Measurements from ENCODE around the gene SYNGR3. TPM values are rescaled to one million over a fixed set of nuclear protein-coding genes. Genes with fewer than 3 reads are reported as not detected.

SYNGR3 gene
- total RNA-seq, 1 donor from 2014 or later, result 0.24 TPM

DNA sequence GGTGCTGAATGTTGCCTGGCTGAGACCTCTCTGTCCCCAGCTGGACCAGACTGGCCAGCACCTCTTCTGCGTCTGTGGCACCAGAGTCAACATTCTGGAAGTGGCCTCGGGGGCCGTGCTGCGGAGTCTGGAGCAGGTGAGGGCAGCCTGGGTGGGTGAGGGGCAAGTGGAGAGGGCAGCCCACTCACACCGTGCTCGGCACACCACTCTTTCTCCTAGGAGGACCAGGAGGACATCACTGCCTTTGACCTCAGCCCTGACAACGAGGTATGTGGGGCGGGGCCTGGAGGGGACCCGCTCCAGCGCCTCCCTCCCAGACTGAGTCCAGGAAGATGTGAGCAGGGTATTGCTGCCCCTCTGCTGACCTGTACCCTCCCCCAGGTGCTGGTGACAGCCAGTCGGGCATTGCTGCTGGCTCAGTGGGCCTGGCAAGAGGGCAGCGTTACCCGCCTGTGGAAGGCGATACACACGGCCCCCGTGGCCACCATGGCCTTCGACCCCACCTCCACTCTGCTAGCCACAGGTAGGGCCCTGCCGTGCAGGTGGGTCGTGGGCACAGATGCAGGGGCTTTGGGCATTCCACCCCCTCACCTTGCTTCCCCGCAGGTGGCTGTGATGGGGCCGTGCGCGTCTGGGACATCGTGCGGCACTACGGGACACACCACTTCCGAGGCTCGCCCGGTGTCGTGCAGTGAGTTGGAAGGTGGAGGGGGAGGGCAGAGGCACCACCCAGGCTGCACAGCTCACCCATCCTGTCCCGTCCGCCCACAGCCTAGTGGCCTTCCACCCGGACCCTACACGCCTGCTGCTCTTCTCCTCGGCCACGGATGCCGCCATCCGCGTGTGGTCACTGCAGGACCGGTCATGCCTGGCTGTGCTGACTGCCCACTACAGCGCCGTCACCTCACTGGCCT lies 15.4 kb upstream of the SYNGR3 start:
- ATAC-seq, result no peak
- peaks cover 31% of the 10 kb centered on the region for H3K4me1 ChIP-seq

DNA sequence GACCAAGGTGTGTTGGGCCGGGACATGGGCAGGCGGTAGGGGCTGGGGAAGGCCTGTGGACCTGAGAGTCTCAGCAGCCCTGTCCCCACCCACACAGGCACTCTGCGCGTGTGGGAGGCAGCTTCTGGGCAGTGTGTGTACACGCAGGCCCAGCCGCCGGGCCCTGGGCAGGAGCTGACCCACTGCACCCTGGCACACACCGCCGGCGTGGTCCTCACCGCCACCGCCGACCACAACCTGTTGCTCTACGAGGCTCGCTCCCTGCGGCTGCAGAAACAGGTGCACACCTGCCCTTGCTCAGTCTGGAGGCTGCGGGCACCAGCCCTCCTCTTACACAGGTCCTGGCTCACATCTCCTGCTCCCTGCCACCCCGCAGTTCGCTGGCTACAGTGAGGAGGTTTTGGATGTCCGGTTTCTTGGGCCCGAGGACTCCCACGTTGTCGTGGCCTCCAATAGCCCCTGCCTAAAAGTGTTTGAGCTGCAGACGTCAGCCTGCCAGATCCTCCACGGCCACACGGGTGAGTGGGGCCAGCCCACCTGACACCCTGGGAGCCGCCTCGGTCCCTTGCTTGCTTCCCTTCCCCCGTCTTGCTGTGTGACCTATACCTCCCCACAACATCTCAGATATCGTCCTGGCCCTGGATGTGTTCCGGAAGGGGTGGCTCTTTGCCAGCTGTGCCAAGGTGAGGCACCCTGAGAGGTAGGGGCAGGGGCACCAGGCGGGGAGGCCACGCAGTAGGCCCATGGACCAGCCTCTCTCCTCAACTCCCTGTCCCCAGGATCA lies 14.1 kb upstream of the SYNGR3 start:
- H3K27ac ChIP-seq, result no peak overlapping the region
- no peak overlapping the region for H3K4me3 ChIP-seq
- ATAC-seq (no peak), DNase-seq (peak; percentile 46)
- peaks cover 22% of the 10 kb centered on the region for H3K27me3 ChIP-seq (ENCODE audit: low read depth)
- peaks cover 37% of the 10 kb centered on the region for H3K4me1 ChIP-seq
- peaks cover 45% of the 10 kb centered on the region for H3K36me3 ChIP-seq
- intact Hi-C loops (cut with DNase I), result no loop called here
- TF ChIP-seq, protein P1, sequence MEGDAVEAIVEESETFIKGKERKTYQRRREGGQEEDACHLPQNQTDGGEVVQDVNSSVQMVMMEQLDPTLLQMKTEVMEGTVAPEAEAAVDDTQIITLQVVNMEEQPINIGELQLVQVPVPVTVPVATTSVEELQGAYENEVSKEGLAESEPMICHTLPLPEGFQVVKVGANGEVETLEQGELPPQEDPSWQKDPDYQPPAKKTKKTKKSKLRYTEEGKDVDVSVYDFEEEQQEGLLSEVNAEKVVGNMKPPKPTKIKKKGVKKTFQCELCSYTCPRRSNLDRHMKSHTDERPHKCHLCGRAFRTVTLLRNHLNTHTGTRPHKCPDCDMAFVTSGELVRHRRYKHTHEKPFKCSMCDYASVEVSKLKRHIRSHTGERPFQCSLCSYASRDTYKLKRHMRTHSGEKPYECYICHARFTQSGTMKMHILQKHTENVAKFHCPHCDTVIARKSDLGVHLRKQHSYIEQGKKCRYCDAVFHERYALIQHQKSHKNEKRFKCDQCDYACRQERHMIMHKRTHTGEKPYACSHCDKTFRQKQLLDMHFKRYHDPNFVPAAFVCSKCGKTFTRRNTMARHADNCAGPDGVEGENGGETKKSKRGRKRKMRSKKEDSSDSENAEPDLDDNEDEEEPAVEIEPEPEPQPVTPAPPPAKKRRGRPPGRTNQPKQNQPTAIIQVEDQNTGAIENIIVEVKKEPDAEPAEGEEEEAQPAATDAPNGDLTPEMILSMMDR (IDR thresholded peaks at IDR 0.05), result no peak
- H3K9me3 ChIP-seq, result no peaks in the 10 kb centered on the region

More for the DNA sequence above, 15.4 kb upstream of the SYNGR3 start:
- TF ChIP-seq, protein P1 (IDR thresholded peaks at IDR 0.05), result no peak
- Histone ChIP-seq H3K27me3 (ENCODE audit: low read depth) (peaks cover 9% of the 10 kb centered on the region), H3K27ac (no peak overlapping the region), H3K36me3 (peaks cover 45% of the 10 kb centered on the region), H3K9me3 (no peaks in the 10 kb centered on the region), H3K4me3 (no peak overlapping the region)
- intact Hi-C loops (cut with DNase I), result no loop called here
- no peak for DNase-seq

- Histone ChIP-seq H3K27me3 (ENCODE audit: low read depth) (peaks cover 27% of the 10 kb centered on the region), H3K4me3 (no peak overlapping the region), H3K4me1 (peaks cover 32% of the 10 kb centered on the region), H3K27ac (no peak overlapping the region), H3K9me3 (no peaks in the 10 kb centered on the region), H3K36me3 (peaks cover 45% of the 10 kb centered on the region)
- TF ChIP-seq, protein P1 (IDR thresholded peaks at IDR 0.05), result no peak
- no peak for DNase-seq
- ATAC-seq, result no peak
- intact Hi-C loops (cut with DNase I), result no loop called here
Observed at GRCh38 chr16:1976216-1976520, 13.6 kb upstream of the SYNGR3 start.

DNA sequence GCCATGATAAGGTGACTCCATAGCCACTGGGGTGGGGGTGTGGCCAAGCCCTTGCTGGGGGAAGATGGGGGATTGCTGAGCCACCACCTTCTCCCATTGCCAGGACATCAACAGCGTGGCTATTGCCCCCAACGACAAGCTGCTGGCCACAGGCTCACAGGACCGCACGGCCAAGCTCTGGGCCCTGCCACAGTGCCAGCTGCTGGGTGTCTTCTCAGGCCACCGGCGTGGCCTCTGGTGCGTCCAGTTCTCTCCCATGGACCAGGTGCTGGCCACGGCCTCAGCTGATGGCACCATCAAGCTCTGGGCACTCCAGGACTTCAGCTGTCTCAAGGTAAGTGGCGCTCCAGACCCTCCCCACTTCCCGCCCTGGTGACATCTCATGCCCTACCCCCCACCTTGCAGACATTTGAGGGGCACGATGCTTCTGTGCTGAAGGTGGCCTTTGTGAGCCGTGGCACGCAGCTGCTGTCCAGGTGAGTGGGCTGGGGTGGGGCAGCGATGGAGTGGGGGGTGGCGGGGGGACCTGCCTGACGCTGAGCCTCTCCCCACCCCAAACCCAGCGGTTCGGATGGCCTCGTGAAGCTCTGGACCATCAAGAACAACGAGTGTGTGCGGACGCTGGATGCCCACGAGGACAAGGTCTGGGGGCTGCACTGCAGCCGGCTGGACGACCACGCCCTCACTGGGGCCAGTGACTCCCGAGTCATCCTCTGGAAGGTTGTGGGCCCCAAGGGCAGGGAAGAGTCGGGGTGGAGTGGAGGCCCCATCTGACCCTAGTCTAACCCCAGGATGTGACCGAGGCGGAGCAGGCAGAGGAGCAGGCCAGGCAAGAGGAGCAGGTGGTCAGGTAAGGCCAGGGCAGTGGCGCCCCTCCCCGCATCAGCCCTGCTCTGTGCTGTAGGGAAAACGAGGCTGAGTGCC lies 12.6 kb upstream of the SYNGR3 start:
- H3K4me3 ChIP-seq, result no peak overlapping the region
- TF ChIP-seq, protein P1 (IDR thresholded peaks at IDR 0.05), result no peak
- ATAC-seq, result no peak
- intact Hi-C loops (cut with DNase I), result no loop called here
- peak; percentile 41 for DNase-seq
- peaks cover 28% of the 10 kb centered on the region for H3K4me1 ChIP-seq
- H3K27ac ChIP-seq, result no peak overlapping the region
- H3K27me3 ChIP-seq (ENCODE audit: low read depth), result peaks cover 33% of the 10 kb centered on the region
- no peaks in the 10 kb centered on the region for H3K9me3 ChIP-seq
- H3K36me3 ChIP-seq, result peaks cover 45% of the 10 kb centered on the region

GRCh38 chr16:1977875-1978268 lies 11.9 kb upstream of the SYNGR3 start:
- peaks cover 23% of the 10 kb centered on the region for H3K4me1 ChIP-seq
- no peak overlapping the region for H3K27ac ChIP-seq
- peaks cover 45% of the 10 kb centered on the region for H3K36me3 ChIP-seq
- ATAC-seq, result no peak
- no peak overlapping the region for H3K4me3 ChIP-seq
- intact Hi-C loops (cut with DNase I), result no loop called here
- DNase-seq, result peak; percentile 47
- TF ChIP-seq, protein P1 (IDR thresholded peaks at IDR 0.05), result no peak
- no peaks in the 10 kb centered on the region for H3K9me3 ChIP-seq
- H3K27me3 ChIP-seq (ENCODE audit: low read depth), result peaks cover 33% of the 10 kb centered on the region
